Measurements from ENCODE around the gene DLG5.

- no peak for TF ChIP-seq CTCF (IDR thresholded peaks at IDR 0.05; ENCODE audit: poor library complexity)
- no peak for TF ChIP-seq EZH2 (IDR thresholded peaks at IDR 0.05; ENCODE audit: borderline replicate concordance)
Measured at GRCh38 chr10:77971804-77972144, 45.2 kb upstream of the DLG5 start.
